Thymus (tissue), 11 donors: ENCODE results near the gene DMD. TPM values are rescaled to one million over a fixed set of nuclear protein-coding genes. Genes with fewer than 3 reads are reported as not detected.
"Not testable (repeated sequence)": the region's sequence is repeated elsewhere in the genome, so short reads cannot be mapped to it uniquely, and the experiment has no call there.

Source experiments
- DNase-seq, 9 donors: peaks; one replicate each; pipeline ENCODE4 v3.0.0-alpha.2; 2013; ENCODE audit warnings: low spot score in 9 of 9, low read depth in 6 of 9, missing footprints in 1 of 9
- H3K27ac ChIP-seq, 2 donors: one replicate each; pipeline ENCODE4 v1.5.1; 2013; ENCODE audit warnings: control low read depth in 1 of 2, low read depth in 1 of 2, low read length in 1 of 2, mild to moderate bottlenecking in 1 of 2, moderate library complexity in 1 of 2
- H3K27me3 ChIP-seq, 2 donors: one replicate each; pipeline ENCODE4 v1.5.1; 2013; ENCODE audit warnings: low read length in 1 of 2; ENCODE audit not compliant: control insufficient read depth in 2 of 2, insufficient read depth in 1 of 2
- H3K36me3 ChIP-seq, 2 donors: one replicate each; pipeline ENCODE4 v1.5.1; 2013; ENCODE audit warnings: low read length in 1 of 2, mild to moderate bottlenecking in 1 of 2, moderate library complexity in 1 of 2; ENCODE audit not compliant: control insufficient read depth in 2 of 2, insufficient read depth in 2 of 2
- H3K4me1 ChIP-seq, 2 donors: one replicate each; pipeline ENCODE4 v1.5.1; 2013; ENCODE audit warnings: low read length in 2 of 2; ENCODE audit not compliant: control insufficient read depth in 2 of 2, insufficient read depth in 2 of 2
- H3K4me3 ChIP-seq, 2 donors: one replicate each; pipeline ENCODE4 v1.5.1; 2013; ENCODE audit warnings: low read length in 2 of 2, control low read depth in 1 of 2, mild to moderate bottlenecking in 1 of 2
- H3K9me3 ChIP-seq, 2 donors: one replicate each; pipeline ENCODE4 v1.5.1; 2013; ENCODE audit warnings: low read length in 1 of 2, mild to moderate bottlenecking in 1 of 2; ENCODE audit not compliant: control insufficient read depth in 2 of 2, insufficient read depth in 1 of 2
- WGBS: extraction: QIAGEN DNeasy Blood & Tissue Kit; methylation state at CpG from one replicate; pipeline ENCODE4 v1.1.7; 2013; 5-methylcytosine and 5-hydroxymethylcytosine counted together
- polyA plus RNA-seq: library from polyadenylated mRNA; stranded (reverse); fragments of 200-250 nt; gene quantifications from one replicate; pipeline ENCODE4 v1.2.3, GENCODE V29; 2013
- total RNA-seq: library from RNA; stranded (reverse); fragments of 120-200 nt; gene quantifications from one replicate; pipeline ENCODE4 v1.2.4, GENCODE V29; 2013
- donor health status: healthy.

Gene DMD
- total and polyA plus RNA-seq, 2 donors: 4.7 to 5.7 TPM

- H3K27ac ChIP-seq: no peak overlapping the region
- no peaks in the 10 kb centered on the region for H3K27me3 ChIP-seq
- DNase-seq: no peak
- WGBS: 96% methylated on average over 2 of the region's 2 CpGs
- no peaks in the 10 kb centered on the region for H3K4me1 ChIP-seq
- no peak overlapping the region for H3K4me3 ChIP-seq
- H3K9me3 ChIP-seq: no peaks in the 10 kb centered on the region
- no peaks in the 10 kb centered on the region for H3K36me3 ChIP-seq
Observed at GRCh38 chrX:31591355-31591754, 1620.0 kb downstream of the DMD start.

DNA sequence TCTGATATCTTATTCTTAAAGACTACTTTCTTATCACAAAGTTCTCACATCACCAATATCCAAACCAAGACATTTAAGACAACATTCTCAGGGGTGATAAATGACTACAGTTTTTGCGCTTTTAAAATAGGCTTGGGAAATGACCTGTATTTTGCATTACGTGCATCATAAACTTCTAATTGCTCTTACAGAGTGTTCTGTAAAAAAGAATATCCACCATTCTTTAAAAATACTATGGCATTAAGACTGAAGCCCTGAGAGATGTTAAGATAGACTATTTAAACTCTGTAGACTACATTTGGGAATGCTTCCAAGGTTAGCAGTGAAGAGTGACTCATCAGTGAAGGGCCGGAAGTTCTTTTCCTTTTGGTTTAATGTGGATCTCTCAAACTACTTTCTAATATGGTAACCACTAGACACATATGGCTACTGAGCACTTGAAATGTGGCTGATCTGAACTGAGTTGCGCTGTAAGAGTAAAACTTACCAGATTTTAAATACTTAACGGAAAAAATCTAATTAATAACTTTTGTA is 1620.7 kb downstream of the DMD start:
- no peak for DNase-seq
- no peak overlapping the region for H3K4me3 ChIP-seq
- WGBS: 93% methylated on average over 5 of the region's 5 CpGs
- H3K36me3 ChIP-seq: no peaks in the 10 kb centered on the region
- no peaks in the 10 kb centered on the region for H3K4me1 ChIP-seq
- H3K27ac ChIP-seq: no peak overlapping the region
- H3K9me3 ChIP-seq: no peaks in the 10 kb centered on the region
- H3K27me3 ChIP-seq: no peaks in the 10 kb centered on the region

DNA sequence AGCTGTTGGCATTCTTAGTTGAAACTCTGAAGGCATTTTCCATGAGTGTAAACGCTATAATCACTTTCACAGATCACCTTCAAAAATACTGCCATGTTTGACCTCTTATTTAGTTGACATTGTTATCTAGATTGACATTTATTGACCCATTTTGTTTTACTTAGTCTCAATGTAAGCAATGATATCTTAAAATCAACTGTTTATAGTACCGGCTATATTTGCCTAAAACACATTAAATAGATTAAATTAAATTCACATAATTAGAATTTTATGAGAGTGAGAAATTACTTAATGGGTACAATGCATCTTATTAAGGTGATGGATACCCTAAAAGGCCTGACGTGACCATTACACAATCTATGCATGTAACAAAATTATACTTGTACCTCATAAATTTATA is 1621.8 kb downstream of the DMD start:
- 94% methylated on average over 3 of the region's 3 CpGs for WGBS
- Histone ChIP-seq H3K4me1 (no peaks in the 10 kb centered on the region), H3K4me3 (no peak overlapping the region), H3K27ac (no peak overlapping the region), H3K27me3 (no peaks in the 10 kb centered on the region), H3K9me3 (no peaks in the 10 kb centered on the region), H3K36me3 (no peaks in the 10 kb centered on the region)
- DNase-seq: no peak

GRCh38 chrX:31588355-31588754 is 1623.0 kb downstream of the DMD start:
- Histone ChIP-seq H3K27ac (no peak overlapping the region), H3K4me1 (no peaks in the 10 kb centered on the region), H3K9me3 (no peaks in the 10 kb centered on the region), H3K27me3 (no peaks in the 10 kb centered on the region), H3K36me3 (no peaks in the 10 kb centered on the region), H3K4me3 (no peak overlapping the region)
- WGBS: 96% methylated on average over 2 of the region's 2 CpGs
- DNase-seq: no peak

DNA sequence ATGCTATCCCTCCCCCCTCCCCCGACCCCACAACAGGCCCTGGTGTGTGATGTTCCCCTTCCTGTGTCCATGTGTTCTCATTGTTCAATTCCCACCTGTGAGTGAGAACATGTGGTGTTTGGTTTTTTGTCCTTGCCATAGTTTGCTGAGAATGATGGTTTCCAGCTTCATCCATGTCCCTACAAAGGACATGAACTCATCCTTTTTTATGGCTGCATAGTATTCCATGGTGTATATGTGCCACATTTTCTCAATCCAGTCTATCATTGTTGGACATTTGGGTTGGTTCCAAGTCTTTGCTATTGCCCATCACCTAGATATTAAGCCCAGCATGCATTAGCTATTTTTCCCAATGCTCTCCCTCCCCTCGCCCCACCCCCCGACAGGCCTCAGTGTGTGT is 1627.5 kb downstream of the DMD start:
- H3K36me3 ChIP-seq, H3K4me1 ChIP-seq, H3K27me3 ChIP-seq, H3K9me3 ChIP-seq, H3K27ac ChIP-seq, H3K4me3 ChIP-seq, DNase-seq: not testable (repeated sequence)
- 93% methylated on average over 3 of the region's 3 CpGs for WGBS

DNA sequence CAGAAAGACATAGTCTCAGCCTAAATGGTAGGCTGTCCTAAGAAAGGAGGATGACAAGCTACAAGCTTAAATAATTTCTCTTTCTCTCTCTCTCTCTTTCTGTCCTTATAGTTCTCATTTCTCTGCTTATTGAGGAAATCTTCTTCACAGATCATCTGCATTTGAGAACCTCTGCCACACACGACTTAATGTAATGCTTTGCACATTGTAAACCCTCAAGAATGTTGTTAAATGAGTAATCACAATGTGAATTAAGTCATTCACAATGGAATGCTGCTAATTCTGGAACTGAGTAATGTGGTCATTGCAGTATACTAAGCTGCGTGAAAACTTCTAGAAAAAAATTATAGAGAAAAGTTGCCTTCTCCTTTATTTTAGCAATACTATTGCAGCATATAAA is 1630.6 kb downstream of the DMD start:
- Histone ChIP-seq H3K4me3 (no peak overlapping the region), H3K27ac (no peak overlapping the region), H3K36me3 (no peaks in the 10 kb centered on the region), H3K4me1 (no peaks in the 10 kb centered on the region), H3K27me3 (no peaks in the 10 kb centered on the region), H3K9me3 (no peaks in the 10 kb centered on the region)
- no peak for DNase-seq
- 51% methylated on average over 2 of the region's 2 CpGs for WGBS

- Histone ChIP-seq H3K27ac (no peak overlapping the region), H3K4me1 (no peaks in the 10 kb centered on the region), H3K27me3 (no peaks in the 10 kb centered on the region), H3K36me3 (no peaks in the 10 kb centered on the region), H3K4me3 (no peak overlapping the region), H3K9me3 (no peaks in the 10 kb centered on the region)
- DNase-seq: no peak
- 81% methylated on average over 4 of the region's 4 CpGs for WGBS
Observed at GRCh38 chrX:31580227-31580626, 1631.1 kb downstream of the DMD start.

GRCh38 chrX:31572360-31572759 is 1639.0 kb downstream of the DMD start:
- Histone ChIP-seq H3K27me3 (no peaks in the 10 kb centered on the region), H3K4me1 (no peaks in the 10 kb centered on the region), H3K9me3 (no peaks in the 10 kb centered on the region), H3K27ac (no peak overlapping the region), H3K36me3 (no peaks in the 10 kb centered on the region), H3K4me3 (no peak overlapping the region)
- no peak for DNase-seq
- 66% methylated on average over 1 of the region's 1 CpG for WGBS

- H3K27ac ChIP-seq: no peak overlapping the region
- H3K4me3 ChIP-seq: no peak overlapping the region
- no peaks in the 10 kb centered on the region for H3K36me3 ChIP-seq
- no peak for DNase-seq
- H3K27me3 ChIP-seq: no peaks in the 10 kb centered on the region
- WGBS: 92% methylated on average over 2 of the region's 2 CpGs
- no peaks in the 10 kb centered on the region for H3K4me1 ChIP-seq
- H3K9me3 ChIP-seq: no peaks in the 10 kb centered on the region
Observed at GRCh38 chrX:31570658-31571057, 1640.7 kb downstream of the DMD start.

GRCh38 chrX:31563792-31564191 is 1647.6 kb downstream of the DMD start:
- no peak for DNase-seq
- no peaks in the 10 kb centered on the region for H3K27me3 ChIP-seq
- WGBS: 66% methylated on average over 3 of the region's 3 CpGs
- H3K4me1 ChIP-seq: no peaks in the 10 kb centered on the region
- H3K9me3 ChIP-seq: no peaks in the 10 kb centered on the region
- H3K36me3 ChIP-seq: no peaks in the 10 kb centered on the region
- no peak overlapping the region for H3K4me3 ChIP-seq
- H3K27ac ChIP-seq: no peak overlapping the region
